Loucy (cell line): ENCODE results near the gene WDR5.
A peak's percentile ranks its signal among the peaks of the same experiment; 100 is the strongest.

Experiments used
- H2AFZ ChIP-seq: fragments of 200-600 bp; sonication (generic); 2 replicates; pipeline ENCODE4 v1.6.0; 2016; ENCODE audit warnings: antibody characterized with exemption, mild to moderate bottlenecking, low read length, moderate library complexity
- H3F3A ChIP-seq: fragments of 200-600 bp; 2 replicates; pipeline ENCODE4 v1.6.0; 2016; ENCODE audit warnings: antibody characterized with exemption, low read depth, mild to moderate bottlenecking
- H3K27me3 ChIP-seq: fragments of 200-600 bp; sonication (generic); 2 replicates; pipeline ENCODE4 v1.6.1; 2014; ENCODE audit warnings: low read length, mild to moderate bottlenecking; ENCODE audit not compliant: insufficient read depth, poor library complexity, severe bottlenecking
- H3K36me3 ChIP-seq: fragments of 200-600 bp; sonication (generic); 2 replicates; pipeline ENCODE4 v1.6.1; 2016; ENCODE audit warnings: low read length; ENCODE audit not compliant: insufficient read depth
- H3K4me1 ChIP-seq: fragments of 200-600 bp; sonication (generic); 2 replicates; pipeline ENCODE4 v1.5.1; 2014; ENCODE audit warnings: low read length, mild to moderate bottlenecking; ENCODE audit not compliant: insufficient read depth, poor library complexity, severe bottlenecking
- H3K4me2 ChIP-seq: fragments of 200-600 bp; sonication (generic); 2 replicates; pipeline ENCODE4 v1.6.0; 2014; ENCODE audit warnings: antibody characterized with exemption, low read length, low read depth, mild to moderate bottlenecking; ENCODE audit not compliant: poor library complexity, severe bottlenecking
- H3K4me3 ChIP-seq: fragments of 200-600 bp; sonication (generic); 2 replicates; pipeline ENCODE4 v1.5.1; 2014; ENCODE audit warnings: low read length, mild to moderate bottlenecking, mixed read lengths; ENCODE audit not compliant: poor library complexity, severe bottlenecking
- H3K79me2 ChIP-seq: fragments of 200-600 bp; sonication (generic); 2 replicates; pipeline ENCODE4 v1.6.1; 2014; ENCODE audit warnings: low read length; ENCODE audit not compliant: insufficient read depth
- H3K9ac ChIP-seq: fragments of 200-600 bp; sonication (generic); 2 replicates; pipeline ENCODE4 v1.6.0; 2014; ENCODE audit warnings: mild to moderate bottlenecking, low read depth, low read length, moderate library complexity; ENCODE audit not compliant: poor library complexity, severe bottlenecking
- H3K9me2 ChIP-seq: fragments of 200-600 bp; sonication (generic); replicated peaks from 2 replicates; pipeline ENCODE4 v1.6.1; 2016; ENCODE audit warnings: low read depth, low read length, mixed read lengths
- H3K9me3 ChIP-seq: fragments of 200-600 bp; sonication (generic); 2 replicates; pipeline ENCODE4 v1.6.1; 2014; ENCODE audit warnings: mild to moderate bottlenecking, antibody characterized with exemption, low read length, low read depth; ENCODE audit not compliant: insufficient read depth
- H4K20me1 ChIP-seq: fragments of 200-600 bp; sonication (generic); 2 replicates; pipeline ENCODE4 v1.6.0; 2014; ENCODE audit warnings: antibody characterized with exemption, low read length, mild to moderate bottlenecking; ENCODE audit not compliant: insufficient read depth, poor library complexity, severe bottlenecking
- CTCF ChIP-seq: fragments of 200-600 bp; sonication (generic); conservative IDR thresholded peaks from 2 replicates; pipeline ENCODE4 v1.5.1; 2014; ENCODE audit warnings: mild to moderate bottlenecking, antibody characterized with exemption, low read length
- EZH2phosphoT487 ChIP-seq: fragments of 200-600 bp; IDR thresholded peaks from 2 replicates; pipeline ENCODE4 v1.6.1; 2018; ENCODE audit warnings: antibody characterized with exemption, mild to moderate bottlenecking, moderate library complexity, borderline replicate concordance

Gene WDR5

GRCh38 chr9:134138292-134138691 lies 2.4 kb downstream of the WDR5 start:
- H2AFZ ChIP-seq: no peak overlapping the region
- peaks cover 3% of the 10 kb centered on the region; the same call in 1 of the 2 replicates for H3F3A ChIP-seq
- H3K9me2 ChIP-seq: no peaks in the 10 kb centered on the region
- H4K20me1 ChIP-seq: peaks cover 32% of the 10 kb centered on the region
- no peaks in the 10 kb centered on the region for H3K9me3 ChIP-seq
- TF ChIP-seq EZH2phosphoT487: no peak
- TF ChIP-seq CTCF: no peak
- peaks cover 62% of the 10 kb centered on the region for H3K79me2 ChIP-seq
- peaks cover 40% of the 10 kb centered on the region for H3K4me1 ChIP-seq
- peaks cover 33% of the 10 kb centered on the region; the same call in 1 of the 2 replicates for H3K36me3 ChIP-seq
- H3K4me2 ChIP-seq: peak overlapping the region; percentile 99
- H3K27me3 ChIP-seq: no peaks in the 10 kb centered on the region
- peak overlapping the region; percentile 99 for H3K4me3 ChIP-seq
- peak overlapping the region; percentile 97 for H3K9ac ChIP-seq

- H2AFZ ChIP-seq: no peak overlapping the region
- TF ChIP-seq CTCF (no peak), EZH2phosphoT487 (no peak)
- no peaks in the 10 kb centered on the region for H3K27me3 ChIP-seq
- peaks cover 61% of the 10 kb centered on the region for H3K79me2 ChIP-seq
- peak overlapping the region; percentile 97 for H3K9ac ChIP-seq
- no peaks in the 10 kb centered on the region for H3K9me2 ChIP-seq
- peaks cover 39% of the 10 kb centered on the region for H3K4me1 ChIP-seq
- peaks cover 39% of the 10 kb centered on the region; the same call in 1 of the 2 replicates for H3K36me3 ChIP-seq
- peaks cover 32% of the 10 kb centered on the region for H4K20me1 ChIP-seq
- peak overlapping the region; percentile 99 for H3K4me2 ChIP-seq
- H3K9me3 ChIP-seq: no peaks in the 10 kb centered on the region
- H3K4me3 ChIP-seq: peak overlapping the region; percentile 99
- peaks cover 3% of the 10 kb centered on the region; the same call in 1 of the 2 replicates for H3F3A ChIP-seq
Observed at GRCh38 chr9:134139081-134139480, 3.2 kb downstream of the WDR5 start.

- Histone ChIP-seq H2AFZ (no peak overlapping the region), H3K27me3 (no peaks in the 10 kb centered on the region), H3K4me1 (peaks cover 26% of the 10 kb centered on the region), H3K9ac (no peak overlapping the region), H3F3A (no peaks in the 10 kb centered on the region), H3K4me2 (no peak overlapping the region), H3K36me3 (peaks cover 63% of the 10 kb centered on the region; the same call in 1 of the 2 replicates), H3K4me3 (no peak overlapping the region), H3K9me2 (no peaks in the 10 kb centered on the region), H3K79me2 (peaks cover 50% of the 10 kb centered on the region), H3K9me3 (no peaks in the 10 kb centered on the region), H4K20me1 (peaks cover 29% of the 10 kb centered on the region)
- no peak for TF ChIP-seq CTCF
- no peak for TF ChIP-seq EZH2phosphoT487
Observed at GRCh38 chr9:134141906-134142305, 6.0 kb downstream of the WDR5 start.
